GM23338 (cell line): Measurements from ENCODE around the gene FNIP2. TPM values are rescaled to one million over a fixed set of nuclear protein-coding genes. Genes with fewer than 3 reads are reported as not detected.

Source experiments
- ATAC-seq: fragments of 200-7000 bp; cut with Tn5 transposase; 3 replicates; pipeline ENCODE4 v1.9.1; 2020
- DNase-seq: peaks from one replicate; pipeline ENCODE4 v3.0.0-alpha.2; 2015; ENCODE audit warnings: low spot score
- H2AFZ ChIP-seq: fragments of 200-600 bp; sonication (generic); 2 replicates; pipeline ENCODE4 v1.8.0; 2016; ENCODE audit warnings: antibody characterized with exemption, mild to moderate bottlenecking, moderate library complexity
- H3F3A ChIP-seq: fragments of 200-600 bp; sonication (generic); replicated peaks from 2 replicates; pipeline ENCODE4 v1.8.0; 2017; ENCODE audit warnings: antibody characterized with exemption, mixed run types, low read depth
- H3K27ac ChIP-seq: fragments of 200-600 bp; sonication (generic); 2 replicates; pipeline ENCODE4 v1.6.1; 2016; ENCODE audit warnings: low read depth
- H3K27me3 ChIP-seq: fragments of 200-600 bp; sonication (generic); 2 replicates; pipeline ENCODE4 v1.8.0; 2016; ENCODE audit warnings: mild to moderate bottlenecking, mixed run types, moderate library complexity; ENCODE audit not compliant: insufficient read depth
- H3K36me3 ChIP-seq: fragments of 200-600 bp; sonication (generic); 2 replicates; pipeline ENCODE4 v1.8.0; 2016; ENCODE audit warnings: mild to moderate bottlenecking; ENCODE audit not compliant: insufficient read depth
- H3K4me1 ChIP-seq: fragments of 200-600 bp; sonication (generic); 2 replicates; pipeline ENCODE4 v1.8.0; 2016; ENCODE audit warnings: mild to moderate bottlenecking, moderate library complexity; ENCODE audit not compliant: insufficient read depth
- H3K4me2 ChIP-seq: fragments of 200-600 bp; sonication (generic); 2 replicates; pipeline ENCODE4 v1.7.1; 2017; ENCODE audit warnings: mixed run types
- H3K4me3 ChIP-seq: fragments of 200-600 bp; sonication (generic); 2 replicates; pipeline ENCODE4 v1.6.1; 2016; ENCODE audit warnings: mixed run types
- H3K79me2 ChIP-seq: fragments of 200-600 bp; sonication (generic); replicated peaks from 2 replicates; pipeline ENCODE4 v1.8.0; 2017; ENCODE audit warnings: mild to moderate bottlenecking; ENCODE audit not compliant: insufficient read depth
- H3K9me2 ChIP-seq: fragments of 200-600 bp; sonication (generic); 2 replicates; pipeline ENCODE4 v1.8.0; 2017; ENCODE audit not compliant: insufficient read depth
- H4K20me1 ChIP-seq: fragments of 200-600 bp; sonication (generic); replicated peaks from 2 replicates; pipeline ENCODE4 v1.8.0; 2017; ENCODE audit warnings: mild to moderate bottlenecking; ENCODE audit not compliant: insufficient read depth
- H3K27ac Mint-ChIP-seq: 2 replicates; pipeline ENCODE4 v1.8.0; 2020; ENCODE audit warnings: inconsistent platforms, mild to moderate bottlenecking, moderate library complexity, mixed read lengths
- H3K27me3 Mint-ChIP-seq: 3 replicates; pipeline ENCODE4 v1.8.0; 2022; ENCODE audit warnings: low read depth, mild to moderate bottlenecking, moderate library complexity, mixed read lengths, inconsistent platforms; ENCODE audit not compliant: insufficient read depth, poor library complexity
- H3K36me3 Mint-ChIP-seq: 3 replicates; pipeline ENCODE4 v1.8.0; 2021; ENCODE audit warnings: low read depth, mild to moderate bottlenecking, inconsistent platforms, moderate library complexity, mixed read lengths
- H3K4me1 Mint-ChIP-seq: 3 replicates; pipeline ENCODE4 v1.8.0; 2020; ENCODE audit warnings: mild to moderate bottlenecking, inconsistent platforms, mixed read lengths
- H3K4me3 Mint-ChIP-seq: 3 replicates; pipeline ENCODE4 v1.8.0; 2021; ENCODE audit warnings: moderate library complexity, mild to moderate bottlenecking, inconsistent platforms, mixed read lengths
- H3K9me3 Mint-ChIP-seq: 3 replicates; pipeline ENCODE4 v1.8.0; 2020; ENCODE audit warnings: moderate library complexity, mild to moderate bottlenecking, inconsistent platforms, mixed read lengths
- CREB1 ChIP-seq: fragments of 250-450 bp; sonication (Bioruptor Pico); IDR thresholded peaks from 2 replicates; pipeline ENCODE4 v1.5.0; 2020; ENCODE audit warnings: low read depth, mild to moderate bottlenecking, moderate library complexity
- ETS1 ChIP-seq: IDR thresholded peaks from 2 replicates; pipeline ENCODE4 v1.6.1; 2016; ENCODE audit warnings: antibody characterized with exemption
- EZH2 ChIP-seq: fragments of 200-600 bp; sonication (generic); IDR thresholded peaks from one replicate; pipeline ENCODE4 v1.8.0; 2017; ENCODE audit warnings: antibody characterized with exemption, mild to moderate bottlenecking, low read depth; ENCODE audit not compliant: unreplicated experiment
- EZH2phosphoT487 ChIP-seq: fragments of 200-600 bp; sonication (generic); IDR thresholded peaks from one replicate; pipeline ENCODE4 v1.8.1; 2018; ENCODE audit warnings: antibody characterized with exemption; ENCODE audit not compliant: unreplicated experiment
- JUNB ChIP-seq: IDR thresholded peaks from one replicate; pipeline ENCODE4 v1.6.1; 2016; ENCODE audit warnings: antibody characterized with exemption; ENCODE audit not compliant: unreplicated experiment
- NANOG ChIP-seq: IDR thresholded peaks from 2 replicates; pipeline ENCODE4 v1.6.1; 2016; ENCODE audit warnings: antibody characterized with exemption, borderline replicate concordance
- POLR2AphosphoS5 ChIP-seq: IDR thresholded peaks from 2 replicates; pipeline ENCODE4 v1.6.1; 2016; ENCODE audit warnings: antibody characterized with exemption, low read depth
- STAT1 ChIP-seq: IDR thresholded peaks from one replicate; pipeline ENCODE4 v1.6.1; 2016; ENCODE audit warnings: antibody characterized with exemption; ENCODE audit not compliant: unreplicated experiment
- ZNF114 ChIP-seq: fragments of 250-450 bp; sonication (Bioruptor Pico); IDR thresholded peaks from 2 replicates; pipeline ENCODE4 v1.5.0; 2020; ENCODE audit warnings: mild to moderate bottlenecking, moderate library complexity
- ZNF331 ChIP-seq: fragments of 250-450 bp; sonication (Bioruptor Pico); IDR thresholded peaks from 2 replicates; pipeline ENCODE4 v1.5.0; 2020; ENCODE audit warnings: low read depth, mild to moderate bottlenecking, moderate library complexity
- ZNF462 ChIP-seq: fragments of 250-450 bp; sonication (Bioruptor Pico); IDR thresholded peaks from 2 replicates; pipeline ENCODE4 v1.5.0; 2020; ENCODE audit warnings: mild to moderate bottlenecking, moderate library complexity
- polyA plus RNA-seq: library from polyadenylated mRNA; unstranded; fragments of >200 nt; fragmentation: Nextera tagmentation; extraction: Ambion mirVana; gene quantifications from 2 replicates; pipeline ENCODE4 v1.2.1, GENCODE V29; 2016
- total RNA-seq: library from RNA; depleted of rRNA; stranded (reverse); fragments of >200 nt; shearing (Covaris generic); gene quantifications from 2 replicates; pipeline ENCODE4 v1.2.3, GENCODE V29; 2014
- TF ChIP-seq, protein P1 (sequence below), 2 experiments: fragments of 200-600 bp in 1 of 2; sonication (generic) in 1 of 2; conservative IDR thresholded peaks; 2 replicates each; pipeline versions ENCODE4 v1.5.1 to v1.6.1; 2016 to 2017; ENCODE audit warnings: antibody characterized with exemption in 2 of 2, low read depth in 2 of 2, mild to moderate bottlenecking in 2 of 2, moderate library complexity in 1 of 2
- TF ChIP-seq, protein P2 (sequence below): IDR thresholded peaks from one replicate; pipeline ENCODE4 v1.6.1; 2018; ENCODE audit warnings: antibody characterized with exemption; ENCODE audit not compliant: unreplicated experiment

FNIP2 gene
- total and polyA plus RNA-seq, 2 experiments from 2014 or later: 2.7 to 17.2 TPM

DNA sequence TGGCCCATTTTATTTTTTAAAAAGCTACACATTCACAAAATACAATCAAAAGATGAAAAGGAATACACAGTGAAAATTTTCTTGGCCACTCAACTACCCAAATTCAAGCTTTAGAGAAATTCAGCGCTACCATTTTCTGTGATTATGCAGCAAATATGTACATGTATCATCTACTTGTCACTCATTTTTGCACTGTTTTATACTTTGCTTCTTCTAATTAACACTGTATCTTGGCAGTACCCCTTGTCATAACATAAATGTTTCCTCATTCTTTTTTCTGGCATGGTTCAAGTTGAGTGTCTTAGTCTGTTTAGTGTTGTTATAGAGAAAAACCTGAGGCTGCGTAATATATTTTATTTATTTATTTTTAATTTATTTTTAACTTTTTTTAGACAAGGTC lies 30.0 kb upstream of the FNIP2 start:
- ATAC-seq: no peak
- no peak overlapping the region for H3K4me3 ChIP-seq
- no peak overlapping the region for H3K27ac Mint-ChIP-seq
- no peaks in the 10 kb centered on the region for H3F3A ChIP-seq
- H3K27me3 Mint-ChIP-seq: peaks cover 2% of the 10 kb centered on the region
- H3K9me2 ChIP-seq: no peaks in the 10 kb centered on the region; the same call in 1 of the 2 replicates
- H4K20me1 ChIP-seq: no peaks in the 10 kb centered on the region
- no peaks in the 10 kb centered on the region for H3K36me3 Mint-ChIP-seq
- no peak overlapping the region for H3K27ac ChIP-seq
- H3K4me3 Mint-ChIP-seq: no peak overlapping the region
- no peak for TF ChIP-seq EZH2phosphoT487
- TF ChIP-seq, protein P1, sequence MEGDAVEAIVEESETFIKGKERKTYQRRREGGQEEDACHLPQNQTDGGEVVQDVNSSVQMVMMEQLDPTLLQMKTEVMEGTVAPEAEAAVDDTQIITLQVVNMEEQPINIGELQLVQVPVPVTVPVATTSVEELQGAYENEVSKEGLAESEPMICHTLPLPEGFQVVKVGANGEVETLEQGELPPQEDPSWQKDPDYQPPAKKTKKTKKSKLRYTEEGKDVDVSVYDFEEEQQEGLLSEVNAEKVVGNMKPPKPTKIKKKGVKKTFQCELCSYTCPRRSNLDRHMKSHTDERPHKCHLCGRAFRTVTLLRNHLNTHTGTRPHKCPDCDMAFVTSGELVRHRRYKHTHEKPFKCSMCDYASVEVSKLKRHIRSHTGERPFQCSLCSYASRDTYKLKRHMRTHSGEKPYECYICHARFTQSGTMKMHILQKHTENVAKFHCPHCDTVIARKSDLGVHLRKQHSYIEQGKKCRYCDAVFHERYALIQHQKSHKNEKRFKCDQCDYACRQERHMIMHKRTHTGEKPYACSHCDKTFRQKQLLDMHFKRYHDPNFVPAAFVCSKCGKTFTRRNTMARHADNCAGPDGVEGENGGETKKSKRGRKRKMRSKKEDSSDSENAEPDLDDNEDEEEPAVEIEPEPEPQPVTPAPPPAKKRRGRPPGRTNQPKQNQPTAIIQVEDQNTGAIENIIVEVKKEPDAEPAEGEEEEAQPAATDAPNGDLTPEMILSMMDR (conservative IDR thresholded peaks at IDR 0.05; ENCODE audit: low read depth in 2 of 2): no peak
- TF ChIP-seq CREB1: no peak
- no peak for TF ChIP-seq ZNF114 (CRISPR knock-in tag)
- TF ChIP-seq EZH2: no peak
- no peak for TF ChIP-seq STAT1
- TF ChIP-seq, protein P2, sequence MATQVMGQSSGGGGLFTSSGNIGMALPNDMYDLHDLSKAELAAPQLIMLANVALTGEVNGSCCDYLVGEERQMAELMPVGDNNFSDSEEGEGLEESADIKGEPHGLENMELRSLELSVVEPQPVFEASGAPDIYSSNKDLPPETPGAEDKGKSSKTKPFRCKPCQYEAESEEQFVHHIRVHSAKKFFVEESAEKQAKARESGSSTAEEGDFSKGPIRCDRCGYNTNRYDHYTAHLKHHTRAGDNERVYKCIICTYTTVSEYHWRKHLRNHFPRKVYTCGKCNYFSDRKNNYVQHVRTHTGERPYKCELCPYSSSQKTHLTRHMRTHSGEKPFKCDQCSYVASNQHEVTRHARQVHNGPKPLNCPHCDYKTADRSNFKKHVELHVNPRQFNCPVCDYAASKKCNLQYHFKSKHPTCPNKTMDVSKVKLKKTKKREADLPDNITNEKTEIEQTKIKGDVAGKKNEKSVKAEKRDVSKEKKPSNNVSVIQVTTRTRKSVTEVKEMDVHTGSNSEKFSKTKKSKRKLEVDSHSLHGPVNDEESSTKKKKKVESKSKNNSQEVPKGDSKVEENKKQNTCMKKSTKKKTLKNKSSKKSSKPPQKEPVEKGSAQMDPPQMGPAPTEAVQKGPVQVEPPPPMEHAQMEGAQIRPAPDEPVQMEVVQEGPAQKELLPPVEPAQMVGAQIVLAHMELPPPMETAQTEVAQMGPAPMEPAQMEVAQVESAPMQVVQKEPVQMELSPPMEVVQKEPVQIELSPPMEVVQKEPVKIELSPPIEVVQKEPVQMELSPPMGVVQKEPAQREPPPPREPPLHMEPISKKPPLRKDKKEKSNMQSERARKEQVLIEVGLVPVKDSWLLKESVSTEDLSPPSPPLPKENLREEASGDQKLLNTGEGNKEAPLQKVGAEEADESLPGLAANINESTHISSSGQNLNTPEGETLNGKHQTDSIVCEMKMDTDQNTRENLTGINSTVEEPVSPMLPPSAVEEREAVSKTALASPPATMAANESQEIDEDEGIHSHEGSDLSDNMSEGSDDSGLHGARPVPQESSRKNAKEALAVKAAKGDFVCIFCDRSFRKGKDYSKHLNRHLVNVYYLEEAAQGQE: no peak
- TF ChIP-seq NANOG: no peak
- TF ChIP-seq ZNF462 (CRISPR knock-in tag): no peak
- no peak for TF ChIP-seq ZNF331
- no peak for TF ChIP-seq JUNB
- TF ChIP-seq POLR2AphosphoS5: no peak
- no peak for TF ChIP-seq ETS1
- no peaks in the 10 kb centered on the region for H3K36me3 ChIP-seq
- no peaks in the 10 kb centered on the region for H3K79me2 ChIP-seq
- no peak for DNase-seq
- no peaks in the 10 kb centered on the region; the same call in 2 of the 3 replicates for H3K9me3 Mint-ChIP-seq
- peaks cover 3% of the 10 kb centered on the region for H3K4me1 Mint-ChIP-seq
- no peaks in the 10 kb centered on the region for H3K27me3 ChIP-seq
- no peak overlapping the region for H3K4me2 ChIP-seq
- H2AFZ ChIP-seq: no peak overlapping the region
- H3K4me1 ChIP-seq: no peaks in the 10 kb centered on the region
